CD4-positive, alpha-beta T cell (primary cell): Measurements from ENCODE around the gene B3GALT5. TPM values are rescaled to one million over a fixed set of nuclear protein-coding genes. Genes with fewer than 3 reads are reported as not detected.

ENCODE experiments used
- ATAC-seq: fragments of 200-7000 bp; cut with Tn5 transposase; one replicate; pipeline ENCODE4 v1.10.0; 2022; ENCODE audit warnings: mild to moderate bottlenecking; ENCODE audit not compliant: poor library complexity
- CTCF ChIA-PET: fragments of 350-600 bp; sonication (Branson Sonifier 250); formaldehyde crosslinking; loops from one replicate; lab custom pipeline; 2021; ENCODE audit warnings: antibody characterized with exemption, inconsistent platforms; lab: Charles Lee
- POLR2A ChIA-PET: fragments of 350-600 bp; sonication (Branson Sonifier 250); formaldehyde crosslinking; loops from one replicate; lab custom pipeline; 2021; ENCODE audit warnings: antibody characterized with exemption, inconsistent platforms; lab: Charles Lee
- DNase-seq, 14 experiments: peaks; one replicate each; pipeline ENCODE4 v3.0.0-alpha.2; 2013 to 2020; ENCODE audit warnings: mixed read lengths in 2 of 14
- H3K27ac ChIP-seq, 2 donors: one replicate each; pipeline versions ENCODE4 v1.5.1 to v1.7.0; 2013; ENCODE audit warnings: low read length in 2 of 2, low read depth in 1 of 2, mild to moderate bottlenecking in 1 of 2
- H3K27me3 ChIP-seq, 2 experiments: 1 replicate in 1 of 2; 2 replicates in 1 of 2; pipeline versions ENCODE4 v1.6.1 to v1.7.0; 2013; ENCODE audit warnings: low read length in 2 of 2, control low read depth in 1 of 2, mild to moderate bottlenecking in 1 of 2, moderate library complexity in 1 of 2; ENCODE audit not compliant: insufficient read depth in 2 of 2, control insufficient read depth in 1 of 2
- H3K36me3 ChIP-seq: one replicate; pipeline ENCODE4 v1.6.1; 2013; ENCODE audit warnings: low read length, control low read depth; ENCODE audit not compliant: insufficient read depth
- H3K4me1 ChIP-seq: one replicate; pipeline ENCODE4 v1.6.1; 2013; ENCODE audit warnings: low read length, control low read depth; ENCODE audit not compliant: insufficient read depth
- H3K4me3 ChIP-seq: one replicate; pipeline ENCODE4 v1.5.1; 2013; ENCODE audit warnings: mild to moderate bottlenecking, low read length, moderate library complexity
- H3K9me3 ChIP-seq, 2 experiments: 1 replicate in 1 of 2; 2 replicates in 1 of 2; pipeline versions ENCODE4 v1.6.1 to v1.7.0; 2013; ENCODE audit warnings: low read length in 2 of 2, mild to moderate bottlenecking in 2 of 2, control low read depth in 1 of 2, moderate library complexity in 1 of 2; ENCODE audit not compliant: control insufficient read depth in 1 of 2, insufficient read depth in 1 of 2
- H3K27ac Mint-ChIP-seq: one replicate; pipeline ENCODE4 v1.8.0; 2020; ENCODE audit warnings: mixed read lengths
- H3K27me3 Mint-ChIP-seq: one replicate; pipeline ENCODE4 v1.8.0; 2021; ENCODE audit warnings: mixed read lengths
- H3K36me3 Mint-ChIP-seq: one replicate; pipeline ENCODE4 v1.8.0; 2021; ENCODE audit warnings: low read depth, mixed read lengths
- H3K4me1 Mint-ChIP-seq: one replicate; pipeline ENCODE4 v1.8.0; 2021; ENCODE audit warnings: low read depth, mixed read lengths
- H3K4me3 Mint-ChIP-seq: one replicate; pipeline ENCODE4 v1.8.0; 2020; ENCODE audit warnings: mild to moderate bottlenecking, mixed read lengths
- H3K9me3 Mint-ChIP-seq: one replicate; pipeline ENCODE4 v1.8.0; 2020; ENCODE audit warnings: mixed read lengths
- intact Hi-C, 2 experiments: fragments of 100-400 bp; cut with DNase I in 1 of 2; cut with micrococcal nuclease in 1 of 2; formaldehyde crosslinking; loops; one replicate each; pipeline versions ENCODE4 v1.15.1 to v1.9.0; 2023 to 2025; cut with DNase I, micrococcal nuclease
- total RNA-seq, 174 experiments: library from RNA in 2 of 174; stranded (reverse) in 2 of 174; gene quantifications; one replicate each; pipeline ENCODE4 v1.2.3 and lab custom pipeline; 2021 to 2026
- TF ChIP-seq, protein P1 (sequence below): fragments of 200-600 bp; IDR thresholded peaks from one replicate; pipeline ENCODE4 v1.8.0; 2022; ENCODE audit warnings: antibody characterized with exemption, mild to moderate bottlenecking

The B3GALT5 gene
- total RNA-seq, 2 experiments from 2014 or later: not detected

DNA sequence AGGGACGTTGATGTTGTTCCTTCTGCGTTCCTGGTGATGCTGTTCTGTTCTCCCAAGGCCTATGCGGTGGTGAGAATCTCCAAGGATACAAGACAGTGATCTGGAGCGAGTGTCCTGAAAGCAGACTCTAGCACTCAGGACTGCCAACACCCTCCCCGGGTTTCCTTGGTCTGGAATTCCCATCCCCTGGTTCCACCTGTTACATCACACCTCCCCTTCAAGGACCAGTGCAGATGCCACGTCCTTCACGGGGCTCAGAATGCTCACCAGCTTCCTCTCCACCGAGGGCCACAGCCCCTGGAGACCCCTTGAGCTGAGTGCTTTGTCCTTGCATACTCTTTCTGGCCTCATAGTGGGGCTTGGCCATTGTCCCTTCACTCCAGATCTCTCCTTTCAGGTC lies 43.5 kb downstream of the B3GALT5 start:
- no peak overlapping the region for H3K27ac ChIP-seq
- ATAC-seq (no peak), DNase-seq (no peak)
- intact Hi-C loops: no loop called here
- TF ChIP-seq, protein P1, sequence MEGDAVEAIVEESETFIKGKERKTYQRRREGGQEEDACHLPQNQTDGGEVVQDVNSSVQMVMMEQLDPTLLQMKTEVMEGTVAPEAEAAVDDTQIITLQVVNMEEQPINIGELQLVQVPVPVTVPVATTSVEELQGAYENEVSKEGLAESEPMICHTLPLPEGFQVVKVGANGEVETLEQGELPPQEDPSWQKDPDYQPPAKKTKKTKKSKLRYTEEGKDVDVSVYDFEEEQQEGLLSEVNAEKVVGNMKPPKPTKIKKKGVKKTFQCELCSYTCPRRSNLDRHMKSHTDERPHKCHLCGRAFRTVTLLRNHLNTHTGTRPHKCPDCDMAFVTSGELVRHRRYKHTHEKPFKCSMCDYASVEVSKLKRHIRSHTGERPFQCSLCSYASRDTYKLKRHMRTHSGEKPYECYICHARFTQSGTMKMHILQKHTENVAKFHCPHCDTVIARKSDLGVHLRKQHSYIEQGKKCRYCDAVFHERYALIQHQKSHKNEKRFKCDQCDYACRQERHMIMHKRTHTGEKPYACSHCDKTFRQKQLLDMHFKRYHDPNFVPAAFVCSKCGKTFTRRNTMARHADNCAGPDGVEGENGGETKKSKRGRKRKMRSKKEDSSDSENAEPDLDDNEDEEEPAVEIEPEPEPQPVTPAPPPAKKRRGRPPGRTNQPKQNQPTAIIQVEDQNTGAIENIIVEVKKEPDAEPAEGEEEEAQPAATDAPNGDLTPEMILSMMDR: no peak
- H3K27ac Mint-ChIP-seq: no peak overlapping the region
- peaks cover 0 to 4% of the 10 kb centered on the region in 2 experiments for H3K27me3 ChIP-seq
- H3K36me3 Mint-ChIP-seq: no peaks in the 10 kb centered on the region
- no peaks in the 10 kb centered on the region for H3K4me1 Mint-ChIP-seq
- no peaks in the 10 kb centered on the region for H3K36me3 ChIP-seq
- H3K9me3 ChIP-seq: peaks cover 8 to 17% of the 10 kb centered on the region in 2 experiments
- no peak overlapping the region for H3K4me3 ChIP-seq
- peaks cover 3% of the 10 kb centered on the region for H3K9me3 Mint-ChIP-seq
- no peak overlapping the region for H3K4me3 Mint-ChIP-seq
- ChIA-PET POLR2A (no interaction called here), CTCF (no interaction called here)
- no peaks in the 10 kb centered on the region for H3K4me1 ChIP-seq
- no peaks in the 10 kb centered on the region for H3K27me3 Mint-ChIP-seq

DNA sequence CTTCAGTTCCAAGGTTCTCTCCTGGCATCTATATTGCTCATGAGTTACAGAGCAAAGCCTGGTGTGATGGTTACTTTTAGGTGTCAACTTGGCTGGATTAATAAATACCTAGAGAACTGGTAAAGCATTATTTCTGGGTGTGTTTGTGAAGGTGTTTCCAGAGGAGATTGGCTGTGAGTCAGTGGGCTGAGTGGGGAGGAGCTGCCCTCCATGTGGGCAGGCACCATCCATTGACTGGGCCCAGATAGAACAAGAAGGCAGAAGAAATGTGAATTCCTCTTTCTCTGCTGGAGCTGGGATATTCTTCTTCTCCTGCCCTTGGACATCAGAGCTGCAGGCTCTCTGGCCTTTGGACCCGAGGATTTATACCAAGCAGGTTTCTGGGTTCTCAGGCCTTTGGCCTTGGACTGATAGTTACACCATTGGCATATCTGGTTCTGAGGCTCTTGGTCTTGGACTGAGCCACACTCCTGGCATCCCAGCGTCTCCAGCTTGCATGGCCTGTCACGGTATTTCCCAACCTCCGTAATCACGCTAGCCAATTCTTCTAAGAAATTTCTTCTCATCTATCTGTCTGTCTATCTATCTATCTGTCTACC lies 44.5 kb downstream of the B3GALT5 start:
- no peak for ATAC-seq
- Mint-ChIP-seq H3K27me3 (no peaks in the 10 kb centered on the region), H3K4me3 (no peak overlapping the region), H3K9me3 (no peaks in the 10 kb centered on the region), H3K4me1 (no peaks in the 10 kb centered on the region), H3K27ac (no peak overlapping the region), H3K36me3 (no peaks in the 10 kb centered on the region)
- CTCF ChIA-PET: no interaction called here
- Histone ChIP-seq H3K4me3 (no peak overlapping the region), H3K9me3 (peaks cover 8 to 13% of the 10 kb centered on the region in 2 experiments), H3K36me3 (no peaks in the 10 kb centered on the region), H3K27me3 (peaks cover 0 to 4% of the 10 kb centered on the region in 2 experiments), H3K27ac (no peak overlapping the region), H3K4me1 (no peaks in the 10 kb centered on the region)
- POLR2A ChIA-PET: no interaction called here
- DNase-seq: no peak
- TF ChIP-seq, protein P1: no peak
- intact Hi-C loops: no loop called here

DNA sequence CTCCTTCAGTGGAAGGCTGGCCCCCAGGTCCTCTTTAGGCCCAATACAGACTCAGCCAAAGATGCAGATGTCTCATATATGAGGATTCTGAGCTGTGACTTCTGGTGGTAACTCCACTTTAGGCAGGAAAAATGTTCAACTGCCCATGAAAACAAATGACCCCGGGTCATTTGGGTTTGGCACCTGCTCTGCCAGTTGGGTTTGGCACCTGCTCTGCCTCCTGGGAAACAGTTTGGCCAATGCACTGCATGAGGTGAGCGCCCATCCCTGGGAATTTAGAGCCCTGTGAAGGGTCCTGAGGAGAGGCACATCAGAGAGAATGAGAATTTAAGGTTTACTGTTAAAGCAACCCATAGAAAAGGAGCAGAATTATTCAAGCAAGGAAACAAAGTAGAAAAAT lies 45.3 kb downstream of the B3GALT5 start:
- TF ChIP-seq, protein P1: no peak
- POLR2A ChIA-PET: no interaction called here
- Mint-ChIP-seq H3K9me3 (no peaks in the 10 kb centered on the region), H3K27ac (no peak overlapping the region), H3K4me1 (no peaks in the 10 kb centered on the region), H3K36me3 (no peaks in the 10 kb centered on the region), H3K4me3 (no peak overlapping the region), H3K27me3 (no peaks in the 10 kb centered on the region)
- CTCF ChIA-PET: no interaction called here
- H3K27ac ChIP-seq: no peak overlapping the region
- intact Hi-C loops: no loop called here
- DNase-seq: no peak
- no peak overlapping the region for H3K4me3 ChIP-seq
- no peaks in the 10 kb centered on the region for H3K4me1 ChIP-seq
- H3K36me3 ChIP-seq: no peaks in the 10 kb centered on the region
- no peak for ATAC-seq
- peaks cover 0 to 4% of the 10 kb centered on the region in 2 experiments for H3K27me3 ChIP-seq
- H3K9me3 ChIP-seq: peaks cover 6 to 12% of the 10 kb centered on the region in 2 experiments
